Breast epithelium (tissue), 3 donors: ENCODE measurements around the gene SPAAR.

ENCODE experiments used
- CTCF ChIP-seq, 3 donors: fragments of 450-650 bp; IDR thresholded peaks; one replicate each; pipeline ENCODE4 v1.5.1; 2016 to 2017; ENCODE audit warnings: antibody characterized with exemption in 3 of 3, mild to moderate bottlenecking in 3 of 3, moderate library complexity in 3 of 3
- POLR2AphosphoS5 ChIP-seq, 3 donors: sonication (generic); formaldehyde crosslinking; IDR thresholded peaks; one replicate each; pipeline ENCODE4 v1.6.1; 2017; ENCODE audit warnings: antibody characterized with exemption in 3 of 3

GRCh38 chr9:35917261-35917660 is 8.0 kb downstream of the SPAAR start:
- no peak for TF ChIP-seq POLR2AphosphoS5 (IDR thresholded peaks at IDR 0.05)
- TF ChIP-seq CTCF (IDR thresholded peaks at IDR 0.05): no peak
